Keratinocyte (primary cell): ENCODE results near the gene MTUS2.

Source experiments
- CTCF ChIP-seq, 3 experiments: IDR thresholded peaks in 1 of 3; conservative IDR thresholded peaks in 1 of 3; optimal IDR thresholded peaks in 1 of 3; 2 replicates in 2 of 3; 3 replicates in 1 of 3; pipeline versions ENCODE3 to v1.5.1; 2011; ENCODE audit warnings: low read length in 3 of 3, mild to moderate bottlenecking in 3 of 3, moderate library complexity in 2 of 3, control low read depth in 1 of 3, inconsistent platforms in 1 of 3; ENCODE audit not compliant: insufficient read depth in 2 of 3; ENCODE audit errors: extremely low read depth in 1 of 3
- EZH2 ChIP-seq: IDR thresholded peaks from one replicate; pipeline ENCODE4 v1.6.1; 2012; ENCODE audit warnings: inconsistent platforms, mild to moderate bottlenecking, low read length, moderate library complexity

- TF ChIP-seq CTCF (optimal IDR thresholded peaks at IDR 0.05 in 1 of 3, IDR thresholded peaks at IDR 0.05 in 1 of 3, conservative IDR thresholded peaks at IDR 0.05 in 1 of 3; ENCODE audit: extremely low read depth in 1 of 3, insufficient read depth in 2 of 3, low read length in 3 of 3) (no peak), EZH2 (no peak)
These were observed 459.5 kb downstream of the MTUS2 start for GRCh38 chr13:29279356-29280254.
